DND-41 (cell line): Measurements from ENCODE around the gene SMDT1.
"Not testable (repeated sequence)": the region's sequence is repeated elsewhere in the genome, so short reads cannot be mapped to it uniquely, and the experiment has no call there.

Experiments used
- ATAC-seq: fragments of 200-7000 bp; cut with Tn5 transposase; 3 replicates; pipeline ENCODE4 v1.9.1; 2021; ENCODE audit warnings: low read depth; ENCODE audit not compliant: insufficient read depth
- DNase-seq: peaks from one replicate; pipeline ENCODE4 v3.0.0-alpha.2; 2020
- H2AFZ ChIP-seq: 2 replicates; pipeline ENCODE4 v1.6.0; 2012; ENCODE audit warnings: low read depth, low read length
- H3K27ac ChIP-seq: 2 replicates; pipeline ENCODE4 v1.5.1; 2012; ENCODE audit warnings: low read length, inconsistent platforms
- H3K27me3 ChIP-seq: fragments of 200-600 bp; sonication (generic); 2 replicates; pipeline ENCODE4 v1.6.0; 2012; ENCODE audit warnings: low read length, mild to moderate bottlenecking, inconsistent platforms; ENCODE audit not compliant: insufficient read depth, poor library complexity
- H3K36me3 ChIP-seq: 2 replicates; pipeline ENCODE4 v1.5.1; 2012; ENCODE audit warnings: low read length, inconsistent platforms; ENCODE audit not compliant: insufficient read depth
- H3K4me1 ChIP-seq: 2 replicates; pipeline ENCODE4 v1.5.1; 2012; ENCODE audit warnings: mild to moderate bottlenecking, low read length; ENCODE audit not compliant: insufficient read depth
- H3K4me2 ChIP-seq: 2 replicates; pipeline ENCODE4 v1.6.0; 2012; ENCODE audit warnings: mild to moderate bottlenecking, moderate library complexity, low read length, inconsistent platforms; ENCODE audit not compliant: insufficient read depth
- H3K4me3 ChIP-seq, 2 experiments: fragments of 200-600 bp in 1 of 2; shearing (Covaris generic) in 1 of 2; 2 replicates each; pipeline ENCODE4 v1.5.1; 2012 to 2016; ENCODE audit warnings: inconsistent platforms in 2 of 2, low read length in 2 of 2, mild to moderate bottlenecking in 2 of 2, low read depth in 1 of 2, moderate library complexity in 1 of 2
- H3K79me2 ChIP-seq: 2 replicates; pipeline ENCODE4 v1.6.0; 2012; ENCODE audit warnings: low read length, inconsistent platforms; ENCODE audit not compliant: insufficient read depth
- H3K9ac ChIP-seq: 2 replicates; pipeline ENCODE4 v1.6.0; 2012; ENCODE audit warnings: low read depth, mild to moderate bottlenecking, inconsistent platforms, low read length, moderate library complexity
- H3K9me3 ChIP-seq: 2 replicates; pipeline ENCODE4 v1.5.1; 2012; ENCODE audit warnings: low read length, moderate library complexity, mild to moderate bottlenecking, inconsistent platforms; ENCODE audit not compliant: insufficient read depth, severe bottlenecking
- H4K20me1 ChIP-seq: 2 replicates; pipeline ENCODE4 v1.6.0; 2012; ENCODE audit warnings: low read length; ENCODE audit not compliant: insufficient read depth
- EZH2 ChIP-seq: IDR thresholded peaks from 3 replicates; pipeline ENCODE4 v1.6.1; 2012; ENCODE audit warnings: borderline replicate concordance, low read depth, mild to moderate bottlenecking, moderate library complexity, low read length, inconsistent platforms; ENCODE audit not compliant: severe bottlenecking
- TF ChIP-seq, protein P1 (sequence below): IDR thresholded peaks from 2 replicates; pipeline ENCODE4 v1.5.1; 2012; ENCODE audit warnings: borderline replicate concordance, low read length, moderate library complexity, mild to moderate bottlenecking; ENCODE audit not compliant: poor library complexity, severe bottlenecking; ENCODE audit errors: extremely low read depth

SMDT1 gene

DNA sequence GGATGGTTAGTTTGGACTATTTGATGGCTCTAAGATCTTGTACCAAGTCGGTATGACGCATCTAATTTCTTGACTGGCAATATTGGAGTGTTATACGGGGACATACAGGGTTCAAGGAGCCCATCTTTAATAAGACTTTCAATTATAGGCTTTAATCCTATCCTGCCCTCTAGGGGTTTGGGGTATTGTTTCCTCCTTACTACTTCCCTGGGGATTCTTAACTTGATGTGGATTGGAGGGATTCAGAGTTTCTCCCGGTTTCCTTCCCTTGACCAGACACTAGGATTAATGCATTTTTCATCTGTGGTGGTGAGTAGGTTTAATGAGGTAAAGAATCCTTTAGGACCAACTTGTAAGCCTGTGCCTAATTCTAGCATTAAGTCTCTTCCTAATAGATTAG is 32.3 kb downstream of the SMDT1 start:
- Histone ChIP-seq H3K4me1 (no peaks in the 10 kb centered on the region), H3K4me2 (no peak overlapping the region), H2AFZ (no peak overlapping the region), H3K27ac (no peak overlapping the region), H3K36me3 (0 out of 2 replicates have a peak, but pooled peaks cover 2% of the 10 kb centered on the region), H3K79me2 (no peaks in the 10 kb centered on the region), H3K27me3 (no peaks in the 10 kb centered on the region), H3K9me3 (peaks cover 26% of the 10 kb centered on the region), H3K9ac (no peak overlapping the region), H3K4me3 (no peak overlapping the region), H4K20me1 (no peaks in the 10 kb centered on the region)
- TF ChIP-seq, protein P1, sequence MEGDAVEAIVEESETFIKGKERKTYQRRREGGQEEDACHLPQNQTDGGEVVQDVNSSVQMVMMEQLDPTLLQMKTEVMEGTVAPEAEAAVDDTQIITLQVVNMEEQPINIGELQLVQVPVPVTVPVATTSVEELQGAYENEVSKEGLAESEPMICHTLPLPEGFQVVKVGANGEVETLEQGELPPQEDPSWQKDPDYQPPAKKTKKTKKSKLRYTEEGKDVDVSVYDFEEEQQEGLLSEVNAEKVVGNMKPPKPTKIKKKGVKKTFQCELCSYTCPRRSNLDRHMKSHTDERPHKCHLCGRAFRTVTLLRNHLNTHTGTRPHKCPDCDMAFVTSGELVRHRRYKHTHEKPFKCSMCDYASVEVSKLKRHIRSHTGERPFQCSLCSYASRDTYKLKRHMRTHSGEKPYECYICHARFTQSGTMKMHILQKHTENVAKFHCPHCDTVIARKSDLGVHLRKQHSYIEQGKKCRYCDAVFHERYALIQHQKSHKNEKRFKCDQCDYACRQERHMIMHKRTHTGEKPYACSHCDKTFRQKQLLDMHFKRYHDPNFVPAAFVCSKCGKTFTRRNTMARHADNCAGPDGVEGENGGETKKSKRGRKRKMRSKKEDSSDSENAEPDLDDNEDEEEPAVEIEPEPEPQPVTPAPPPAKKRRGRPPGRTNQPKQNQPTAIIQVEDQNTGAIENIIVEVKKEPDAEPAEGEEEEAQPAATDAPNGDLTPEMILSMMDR = no peak
- no peak for TF ChIP-seq EZH2
- DNase-seq = no peak
- no peak for ATAC-seq

DNA sequence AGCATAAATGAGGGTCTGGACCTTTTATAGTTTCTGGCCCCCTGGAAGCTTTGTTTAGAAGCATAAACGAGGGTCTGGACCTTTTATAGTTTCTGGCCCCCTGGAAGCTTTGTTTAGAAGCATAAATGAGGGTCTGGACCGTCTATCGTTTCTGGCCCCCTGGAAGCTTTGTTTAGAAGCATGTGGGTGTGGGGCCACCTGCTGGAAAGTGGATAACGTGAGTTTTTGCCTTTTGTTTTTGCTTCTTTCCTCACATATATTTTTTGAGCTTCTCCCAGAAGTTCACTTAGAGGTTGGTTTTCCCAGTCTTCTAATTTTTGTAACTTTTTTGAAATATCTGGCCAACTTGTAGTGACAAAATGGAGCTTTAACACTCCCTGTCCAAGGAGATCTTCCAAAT is 33.3 kb downstream of the SMDT1 start:
- ATAC-seq, H3K79me2 ChIP-seq, H3K4me2 ChIP-seq, H3K9ac ChIP-seq, H2AFZ ChIP-seq, H4K20me1 ChIP-seq, H3K4me3 ChIP-seq, H3K36me3 ChIP-seq, H3K27ac ChIP-seq, H3K27me3 ChIP-seq, DNase-seq, H3K4me1 ChIP-seq: not testable (repeated sequence)
- TF ChIP-seq, protein P1 = peak; percentile 17
- H3K9me3 ChIP-seq = peaks cover 26% of the 10 kb centered on the region

DNA sequence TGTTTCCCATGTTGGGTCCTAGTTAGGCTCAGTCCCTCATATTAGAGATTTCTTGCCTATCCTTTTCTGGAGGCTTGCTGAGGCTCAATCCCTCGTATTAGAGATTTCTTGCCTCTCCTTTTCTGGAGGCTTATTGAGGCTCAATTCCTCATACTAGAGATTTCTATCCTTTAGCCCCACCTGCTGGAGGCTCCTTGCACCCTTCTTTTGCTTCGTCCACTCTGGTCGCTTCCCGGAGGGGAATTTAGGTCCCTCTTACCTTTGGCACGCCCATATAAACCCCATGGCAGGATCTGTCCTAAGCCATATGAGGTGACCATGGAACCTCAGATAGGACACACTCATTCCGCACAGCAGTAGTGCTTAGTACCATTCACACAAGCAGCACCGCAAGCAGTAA is 35.2 kb downstream of the SMDT1 start:
- no peak overlapping the region for H3K4me3 ChIP-seq

DNA sequence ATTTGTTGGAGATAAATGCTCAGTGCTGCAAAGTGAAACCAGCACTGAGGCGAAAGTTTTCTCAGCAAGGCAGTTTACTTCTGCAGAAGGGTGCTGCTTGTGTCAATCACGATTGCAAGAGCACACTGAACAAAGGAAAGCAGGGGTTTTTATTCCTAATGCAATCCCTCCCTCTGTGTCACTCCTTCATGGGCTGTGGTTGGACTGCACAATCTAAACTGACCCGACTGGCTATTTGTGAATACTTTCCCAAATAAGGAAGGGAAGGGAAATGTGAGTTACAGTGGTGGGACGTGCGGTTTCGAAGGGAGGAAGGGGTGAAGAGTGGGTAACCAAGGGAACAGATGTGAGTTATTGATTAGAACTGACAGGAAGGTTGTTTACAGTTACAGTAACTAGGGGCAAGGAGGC is 35.9 kb downstream of the SMDT1 start:
- not testable (repeated sequence) for H3K79me2 ChIP-seq, H3K36me3 ChIP-seq, H3K4me2 ChIP-seq, H3K4me3 ChIP-seq, H4K20me1 ChIP-seq, H3K27me3 ChIP-seq, H2AFZ ChIP-seq, H3K27ac ChIP-seq, DNase-seq, ATAC-seq, H3K9ac ChIP-seq
- Histone ChIP-seq H3K9me3 (peaks cover 26% of the 10 kb centered on the region), H3K4me1 (peaks cover 17% of the 10 kb centered on the region)

More for the DNA sequence above, 35.2 kb downstream of the SMDT1 start:
- Histone ChIP-seq H2AFZ (no peak overlapping the region), H3K4me1 (peaks cover 10% of the 10 kb centered on the region), H3K9me3 (peaks cover 26% of the 10 kb centered on the region), H3K9ac (no peak overlapping the region), H3K36me3 (0 out of 2 replicates have a peak, but pooled peaks cover 2% of the 10 kb centered on the region), H3K79me2 (no peaks in the 10 kb centered on the region), H3K27ac (no peak overlapping the region), H3K4me2 (no peak overlapping the region), H4K20me1 (no peaks in the 10 kb centered on the region), H3K27me3 (no peaks in the 10 kb centered on the region)
- no peak for ATAC-seq
- TF ChIP-seq EZH2 = no peak
- TF ChIP-seq, protein P1 = no peak
- no peak for DNase-seq
